GM12878 (cell line): ENCODE measurements around the gene SYTL2. TPM values are rescaled to one million over a fixed set of nuclear protein-coding genes. Genes with fewer than 3 reads are reported as not detected.

ENCODE experiments used
- ATAC-seq: fragments of 200-7000 bp; cut with Tn5 transposase; 3 replicates; pipeline ENCODE4 v1.9.1; 2020; ENCODE audit warnings: mild to moderate bottlenecking, moderate library complexity
- BruUV-seq: library from RNA; stranded (reverse); fragments of 400-500 nt; replicated peaks from 2 replicates; lab custom pipeline; 2021; lab: Mats Ljungman, UMichigan
- CTCF ChIA-PET: fragments of 300-600 bp; sonication (Branson Sonifier 250); formaldehyde crosslinking; extraction: SDS; loops from one replicate; lab custom pipeline; 2021; ENCODE audit warnings: inconsistent platforms; lab: Yijun Ruan, JAX
- POLR2A ChIA-PET: fragments of 350-600 bp; formaldehyde crosslinking; extraction: SDS; loops from one replicate; lab custom pipeline; 2021; ENCODE audit warnings: inconsistent platforms; lab: Charles Lee
- RAD21 ChIA-PET: fragments of 300-600 bp; sonication (Branson Sonifier 250); formaldehyde crosslinking; loops from one replicate; lab custom pipeline; 2023; ENCODE audit warnings: antibody characterized with exemption; ENCODE audit not compliant: unreplicated experiment; lab: Charles Lee
- SMC1A ChIA-PET: fragments of 300-600 bp; sonication (Branson Sonifier 250); formaldehyde crosslinking; loops from one replicate; lab custom pipeline; 2023; ENCODE audit not compliant: unreplicated experiment, uncharacterized antibody; lab: Charles Lee
- DNase-seq: peaks from one replicate; pipeline ENCODE4 v3.0.0-alpha.2; 2011; ENCODE audit warnings: low read depth, low spot score
- FAIRE-seq: peaks from 3 replicates; lab custom pipeline; 2011; peaks lifted over from hg19 to GRCh38; lab: Jason Lieb, UNC
- H2AFZ ChIP-seq: 2 replicates; pipeline ENCODE4 v1.6.0; 2011; ENCODE audit warnings: low read depth, low read length, control low read depth; ENCODE audit not compliant: control insufficient read depth
- H3K27ac ChIP-seq: 2 replicates; pipeline ENCODE4 v1.5.1; 2011; ENCODE audit warnings: control low read depth; ENCODE audit not compliant: control insufficient read depth, insufficient read depth
- H3K27me3 ChIP-seq, 2 experiments: replicated peaks in 1 of 2; 2 replicates each; pipeline versions ENCODE4 v1.6.0 to v1.6.1; 2011; ENCODE audit warnings: low read length in 1 of 2; ENCODE audit not compliant: control insufficient read depth in 2 of 2, insufficient read depth in 2 of 2
- H3K36me3 ChIP-seq, 2 experiments: 2 replicates each; pipeline ENCODE4 v1.5.1; 2011; ENCODE audit warnings: low read length in 1 of 2; ENCODE audit not compliant: control insufficient read depth in 2 of 2, insufficient read depth in 2 of 2
- H3K4me1 ChIP-seq: 2 replicates; pipeline ENCODE4 v1.6.1; 2011; ENCODE audit warnings: mild to moderate bottlenecking, low read length, moderate library complexity, mixed read lengths; ENCODE audit not compliant: control insufficient read depth, insufficient read depth
- H3K4me2 ChIP-seq: 2 replicates; pipeline ENCODE4 v1.6.0; 2011; ENCODE audit warnings: control low read depth; ENCODE audit not compliant: control insufficient read depth, insufficient read depth
- H3K4me3 ChIP-seq: fragments of 200-600 bp; sonication (generic); 2 replicates; pipeline ENCODE4 v1.5.1; 2016
- H3K79me2 ChIP-seq: 2 replicates; pipeline ENCODE4 v1.6.0; 2011; ENCODE audit warnings: low read length; ENCODE audit not compliant: control insufficient read depth, insufficient read depth
- H3K9ac ChIP-seq: 2 replicates; pipeline ENCODE4 v1.8.0; 2011; ENCODE audit warnings: low read length, control low read depth, mixed read lengths; ENCODE audit not compliant: control insufficient read depth, insufficient read depth
- H3K9me3 ChIP-seq: replicated peaks from 3 replicates; pipeline ENCODE4 v1.5.1; 2011; ENCODE audit warnings: mild to moderate bottlenecking, low read length; ENCODE audit not compliant: control insufficient read depth, insufficient read depth
- H4K20me1 ChIP-seq: 2 replicates; pipeline ENCODE4 v1.6.0; 2011; ENCODE audit not compliant: control insufficient read depth, insufficient read depth
- ATF7 ChIP-seq: fragments of 450-650 bp; IDR thresholded peaks from 2 replicates; pipeline ENCODE4 v1.6.1; 2016; ENCODE audit warnings: low read depth, mild to moderate bottlenecking
- CHD2 ChIP-seq: IDR thresholded peaks from 2 replicates; pipeline ENCODE4 v1.6.1; 2011; ENCODE audit warnings: low read depth, low read length, improper control_type of control experiment, borderline replicate concordance
- CREM ChIP-seq: IDR thresholded peaks from 2 replicates; pipeline ENCODE4 v1.6.1; 2014; ENCODE audit warnings: antibody characterized with exemption, low read depth
- FOXK2 ChIP-seq: fragments of 450-650 bp; IDR thresholded peaks from 2 replicates; pipeline ENCODE4 v1.6.1; 2017; ENCODE audit warnings: mild to moderate bottlenecking, moderate library complexity
- GATAD2B ChIP-seq: fragments of 450-650 bp; conservative IDR thresholded peaks from 2 replicates; pipeline ENCODE4 v1.6.1; 2017; ENCODE audit warnings: low read depth, mild to moderate bottlenecking, moderate library complexity
- HDAC2 ChIP-seq: fragments of 200-600 bp; sonication (generic); IDR thresholded peaks from 2 replicates; pipeline ENCODE4 v1.6.1; 2017
- IRF4 ChIP-seq: IDR thresholded peaks from 2 replicates; pipeline ENCODE4 v1.6.1; 2011; ENCODE audit warnings: low read depth, low read length
- NFXL1 ChIP-seq: fragments of 450-650 bp; IDR thresholded peaks from 2 replicates; pipeline ENCODE4 v1.6.1; 2017; ENCODE audit warnings: antibody characterized with exemption, mild to moderate bottlenecking, borderline replicate concordance
- SMARCA5 ChIP-seq: fragments of 450-650 bp; IDR thresholded peaks from 2 replicates; pipeline ENCODE4 v1.6.1; 2017; ENCODE audit warnings: mild to moderate bottlenecking
- SREBF2 ChIP-seq: IDR thresholded peaks from 2 replicates; pipeline ENCODE4 v1.6.1; 2012; ENCODE audit warnings: mild to moderate bottlenecking, low read length
- STAT1 ChIP-seq: fragments of 450-650 bp; conservative IDR thresholded peaks from 2 replicates; pipeline ENCODE4 v1.6.1; 2014; ENCODE audit warnings: antibody characterized with exemption, mild to moderate bottlenecking
- TCF12 ChIP-seq: IDR thresholded peaks from 2 replicates; pipeline ENCODE4 v1.6.1; 2011; ENCODE audit warnings: low read depth, mild to moderate bottlenecking, low read length
- TCF7 ChIP-seq: IDR thresholded peaks from 2 replicates; pipeline ENCODE4 v1.6.1; 2014; ENCODE audit warnings: antibody characterized with exemption, borderline replicate concordance
- WGBS: methylation state at CpG from one replicate; pipeline ENCODE4 v1.1.6; 2016; ENCODE audit warnings: low lambda C conversion rate; ENCODE audit not compliant: insufficient replicate concordance, insufficient coverage; ENCODE audit errors: missing lambda C conversion rate; 5-methylcytosine and 5-hydroxymethylcytosine counted together
- in situ Hi-C: fragments of 300-500 bp; cut with MboI; formaldehyde crosslinking; loops from 9 replicates; pipeline ENCODE4 v1.14.3; 2018; ENCODE audit warnings: mixed read lengths
- intact Hi-C: fragments of 100-400 bp; cut with micrococcal nuclease; formaldehyde crosslinking; loops from one replicate; pipeline ENCODE4 v1.14.2; 2022; ENCODE audit not compliant: unreplicated experiment
- polyA plus RNA-seq, 11 experiments: library from polyadenylated mRNA; depleted of rRNA in 4 of 11; unstranded in 6 of 11; stranded (reverse) in 5 of 11; fragments of >200 nt; fragmentation: Nextera tagmentation in 4 of 11; fragmentation: Illumina TruSeq in 1 of 11; extraction: Ambion mirVana in 4 of 11; extraction: Trizol in 1 of 11; gene quantifications; 1 replicate in 1 of 11; 2 replicates in 10 of 11; pipeline versions ENCODE4 v1.2.1 to v1.2.3, GENCODE V29; 2011 to 2016; ENCODE audit warnings: inconsistent platforms in 2 of 11, missing spikeins in 2 of 11, low read depth in 1 of 11
- total RNA-seq, 4 experiments: library from RNA; depleted of rRNA in 3 of 4; stranded (reverse); fragments of >200 nt in 3 of 4; fragmentation: Illumina TruSeq in 1 of 4; extraction: Trizol in 1 of 4; gene quantifications; 2 replicates each; pipeline versions ENCODE4 v1.2.1 to v1.2.3, GENCODE V29; 2013 to 2021
- TF ChIP-seq, protein P1 (sequence below): fragments of 450-650 bp; IDR thresholded peaks from 2 replicates; pipeline ENCODE4 v1.6.1; 2014; ENCODE audit warnings: mild to moderate bottlenecking

SYTL2 gene
- total and polyA plus RNA-seq, 10 of the 15 experiments (the other 5 are each of a cell fraction or from before 2014, with no cell fraction given), result 0.02 to 1.4 (median 0.31) TPM; not detected in 2

DNA sequence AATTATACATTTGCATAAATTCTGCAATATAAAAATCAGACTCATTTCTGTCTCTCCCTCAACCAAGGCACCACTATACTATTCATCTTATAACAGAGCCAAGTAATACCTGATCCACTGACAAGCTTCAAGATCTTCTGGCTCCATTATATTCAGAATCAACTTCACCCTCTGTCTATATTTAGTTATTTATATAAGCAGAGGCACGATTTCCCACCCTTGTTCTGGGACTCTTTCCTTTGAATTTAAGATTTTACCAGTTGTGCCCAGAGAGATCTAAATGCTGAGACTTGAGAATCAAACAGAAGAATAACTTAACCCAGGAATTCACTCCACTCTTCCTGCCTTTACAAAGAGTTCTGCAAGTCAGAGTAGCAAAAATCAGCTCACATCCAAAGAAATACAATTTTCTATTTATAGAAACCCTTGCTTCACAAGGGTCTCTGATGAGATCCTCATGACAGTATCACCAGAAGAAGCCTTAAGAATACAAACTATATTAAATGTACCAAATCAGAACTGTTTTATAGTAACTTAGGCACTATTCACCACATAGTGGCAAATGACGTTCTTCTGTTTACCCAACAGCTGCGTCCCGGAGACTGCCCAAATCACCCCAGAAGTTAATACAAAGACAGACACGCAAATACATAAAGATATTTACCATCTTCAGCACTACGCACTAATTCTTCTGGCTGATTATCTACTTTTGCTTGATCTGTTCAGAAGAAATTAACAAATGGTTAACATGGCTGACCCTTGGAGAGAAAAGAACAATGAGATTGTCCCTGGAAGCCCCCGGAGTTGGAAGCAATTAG is 92.6 kb downstream of the SYTL2 start (continued):
- TF ChIP-seq CREM (no peak), SREBF2 (no peak), HDAC2 (no peak), FOXK2 (no peak)

DNA sequence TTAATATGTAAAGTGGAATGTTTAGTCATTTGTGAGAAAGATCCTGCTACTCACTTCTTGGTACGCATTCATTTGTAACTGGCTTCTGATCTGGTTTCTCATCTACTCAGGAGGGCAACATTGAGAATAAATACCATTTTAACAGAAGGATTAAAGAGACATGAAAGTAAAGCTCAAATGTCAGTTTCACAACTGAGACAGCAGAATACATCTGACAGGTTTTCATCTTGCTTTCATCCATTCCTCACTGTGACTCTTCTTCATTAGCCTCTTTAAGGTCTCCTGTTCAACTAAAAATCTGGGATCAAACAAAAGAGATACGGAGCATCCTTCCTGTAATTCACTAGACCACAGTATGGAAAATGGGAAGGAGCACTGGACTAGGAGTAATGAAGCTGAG is 93.5 kb downstream of the SYTL2 start:
- Histone ChIP-seq H4K20me1 (no peaks in the 10 kb centered on the region), H2AFZ (no peak overlapping the region), H3K27ac (no peak overlapping the region), H3K4me3 (no peak overlapping the region), H3K4me2 (no peak overlapping the region), H3K4me1 (no peaks in the 10 kb centered on the region), H3K27me3 (no peaks in the 10 kb centered on the region; a peak in 1 of 4 replicates), H3K36me3 (no peaks in the 10 kb centered on the region), H3K9ac (no peak overlapping the region), H3K79me2 (no peaks in the 10 kb centered on the region), H3K9me3 (no peaks in the 10 kb centered on the region)
- no TSS peak for BruUV-seq
- ChIA-PET POLR2A (no interaction called here), SMC1A (interaction anchor here (1.0 to 1.3 kb wide), 2 partner anchors 9 to 10 kb away, joined by 3 to 5 read pairs; no protein-coding TSS in a partner anchor), CTCF (no interaction called here), RAD21 (no interaction called here)
- WGBS, result 18% methylated on average over 2 of the region's 2 CpGs
- intact Hi-C loops (no loop called here), in situ Hi-C loops (no loop called here)
- FAIRE-seq (no peak), ATAC-seq (no peak), DNase-seq (no peak)
- no peak for TF ChIP-seq CHD2

GRCh38 chr11:85712953-85713352 is 98.0 kb downstream of the SYTL2 start:
- intact Hi-C loops (no loop called here), in situ Hi-C loops (no loop called here)
- ChIA-PET CTCF (no interaction called here), RAD21 (no interaction called here), POLR2A (interaction anchor here (1.4 kb wide), 1 partner anchor 15 kb away, joined by 3 read pairs; no protein-coding TSS in a partner anchor), SMC1A (interaction anchor here (1.4 kb wide), 1 partner anchor 17 kb away, joined by 3 read pairs; no protein-coding TSS in a partner anchor)
- TF ChIP-seq TCF12, result no peak
- no peak for TF ChIP-seq GATAD2B
- no peak for TF ChIP-seq SMARCA5
- TF ChIP-seq TCF7, result no peak
- no peak for TF ChIP-seq STAT1
- no peak for TF ChIP-seq NFXL1
- TF ChIP-seq, protein P1, sequence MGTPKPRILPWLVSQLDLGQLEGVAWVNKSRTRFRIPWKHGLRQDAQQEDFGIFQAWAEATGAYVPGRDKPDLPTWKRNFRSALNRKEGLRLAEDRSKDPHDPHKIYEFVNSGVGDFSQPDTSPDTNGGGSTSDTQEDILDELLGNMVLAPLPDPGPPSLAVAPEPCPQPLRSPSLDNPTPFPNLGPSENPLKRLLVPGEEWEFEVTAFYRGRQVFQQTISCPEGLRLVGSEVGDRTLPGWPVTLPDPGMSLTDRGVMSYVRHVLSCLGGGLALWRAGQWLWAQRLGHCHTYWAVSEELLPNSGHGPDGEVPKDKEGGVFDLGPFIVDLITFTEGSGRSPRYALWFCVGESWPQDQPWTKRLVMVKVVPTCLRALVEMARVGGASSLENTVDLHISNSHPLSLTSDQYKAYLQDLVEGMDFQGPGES, result no peak
- no peak for TF ChIP-seq IRF4
- TF ChIP-seq ATF7, result no peak
- Histone ChIP-seq H2AFZ (no peak overlapping the region), H3K4me3 (no peak overlapping the region), H3K4me2 (no peak overlapping the region), H4K20me1 (no peaks in the 10 kb centered on the region), H3K79me2 (no peaks in the 10 kb centered on the region), H3K36me3 (no peaks in the 10 kb centered on the region), H3K9ac (no peak overlapping the region), H3K9me3 (no peaks in the 10 kb centered on the region), H3K27me3 (no peaks in the 10 kb centered on the region), H3K27ac (no peak overlapping the region), H3K4me1 (no peaks in the 10 kb centered on the region)
- no TSS peak for BruUV-seq
- FAIRE-seq (no peak), ATAC-seq (no peak), DNase-seq (no peak)
- 26% methylated on average over 3 of the region's 3 CpGs for WGBS
